Ectodermal cell (in vitro differentiated cells): ENCODE results near the gene CALM3.

Experiments used
- H3K27ac ChIP-seq: 2 replicates; pipeline ENCODE4 v1.7.0; 2013; ENCODE audit warnings: mild to moderate bottlenecking, low read depth, low read length; ENCODE audit not compliant: insufficient read depth, poor library complexity, severe bottlenecking
- H3K27me3 ChIP-seq: 2 replicates; pipeline ENCODE4 v1.7.0; 2013; ENCODE audit warnings: mild to moderate bottlenecking, low read length; ENCODE audit not compliant: insufficient read depth, control insufficient read depth, poor library complexity, severe bottlenecking
- H3K36me3 ChIP-seq: one replicate; pipeline ENCODE4 v1.7.0; 2013; ENCODE audit warnings: low read length; ENCODE audit not compliant: control insufficient read depth, insufficient read depth
- H3K4me1 ChIP-seq: one replicate; pipeline ENCODE4 v1.7.0; 2013; ENCODE audit warnings: low read length; ENCODE audit not compliant: control insufficient read depth, insufficient read depth
- H3K4me3 ChIP-seq: 2 replicates; pipeline ENCODE4 v1.7.0; 2013; ENCODE audit warnings: low read depth, low read length, control low read depth; ENCODE audit not compliant: insufficient read depth
- H3K9me3 ChIP-seq: 2 replicates; pipeline ENCODE4 v1.7.0; 2013; ENCODE audit warnings: mild to moderate bottlenecking, low read length, moderate library complexity; ENCODE audit not compliant: control insufficient read depth
- WGBS, 2 experiments: methylation state at CpG; one replicate each; pipeline ENCODE4 v1.1.7; 2013; ENCODE audit warnings: missing lambda C conversion rate in 2 of 2; 5-methylcytosine and 5-hydroxymethylcytosine counted together

Gene CALM3

DNA sequence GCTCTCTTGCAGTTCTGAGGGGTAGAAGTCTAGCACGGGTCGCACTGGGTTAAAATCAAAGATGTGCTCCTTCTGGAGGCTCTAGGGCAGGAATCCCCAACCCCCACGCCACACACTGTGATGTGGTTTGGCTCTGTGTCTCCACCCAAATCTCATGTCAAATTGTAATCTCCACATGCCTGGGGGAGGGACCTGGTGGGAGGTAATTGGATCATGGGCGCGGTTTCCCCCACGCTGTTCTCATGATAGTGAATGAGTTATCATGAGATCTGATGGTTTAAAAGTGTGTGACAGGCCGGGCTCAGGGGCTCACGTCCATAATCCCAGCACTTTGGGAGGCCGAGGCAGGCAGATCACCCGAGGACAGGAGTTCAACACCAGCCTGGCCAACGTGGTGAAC, 26.6 kb upstream of the CALM3 start:
- Histone ChIP-seq H3K9me3 (no peaks in the 10 kb centered on the region), H3K4me1 (peaks cover 10% of the 10 kb centered on the region), H3K27ac (no peak overlapping the region), H3K36me3 (no peaks in the 10 kb centered on the region), H3K27me3 (no peaks in the 10 kb centered on the region), H3K4me3 (no peak overlapping the region)
- 77 to 84% methylated on average over 11 of the region's 11 CpGs for WGBS, 2 experiments

DNA sequence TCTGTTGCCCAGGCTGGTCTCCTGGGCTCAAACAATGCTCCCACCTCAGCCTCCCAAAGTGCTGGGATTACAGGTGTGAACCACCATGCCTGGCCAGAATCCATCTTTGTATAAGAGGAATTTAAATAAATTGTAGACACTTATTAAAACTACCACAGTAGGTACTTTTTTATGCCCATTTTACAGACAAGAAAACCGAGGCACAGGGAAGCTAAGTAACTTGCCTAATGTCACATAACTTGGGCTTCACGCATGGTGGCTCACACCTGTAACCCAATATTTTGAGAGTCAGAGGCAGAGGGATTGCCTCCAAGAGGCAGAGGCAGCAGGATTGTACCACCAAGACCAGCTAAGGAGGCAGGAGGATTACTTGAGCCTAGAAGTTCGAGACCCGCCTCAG, 22.7 kb upstream of the CALM3 start:
- H3K27ac ChIP-seq: no peak overlapping the region
- H3K27me3 ChIP-seq: no peaks in the 10 kb centered on the region
- H3K36me3 ChIP-seq: no peaks in the 10 kb centered on the region
- no peak overlapping the region for H3K4me3 ChIP-seq
- 92% methylated on average over 4 of the region's 4 CpGs for WGBS, 2 experiments
- H3K9me3 ChIP-seq: no peaks in the 10 kb centered on the region
- H3K4me1 ChIP-seq: peaks cover 10% of the 10 kb centered on the region

DNA sequence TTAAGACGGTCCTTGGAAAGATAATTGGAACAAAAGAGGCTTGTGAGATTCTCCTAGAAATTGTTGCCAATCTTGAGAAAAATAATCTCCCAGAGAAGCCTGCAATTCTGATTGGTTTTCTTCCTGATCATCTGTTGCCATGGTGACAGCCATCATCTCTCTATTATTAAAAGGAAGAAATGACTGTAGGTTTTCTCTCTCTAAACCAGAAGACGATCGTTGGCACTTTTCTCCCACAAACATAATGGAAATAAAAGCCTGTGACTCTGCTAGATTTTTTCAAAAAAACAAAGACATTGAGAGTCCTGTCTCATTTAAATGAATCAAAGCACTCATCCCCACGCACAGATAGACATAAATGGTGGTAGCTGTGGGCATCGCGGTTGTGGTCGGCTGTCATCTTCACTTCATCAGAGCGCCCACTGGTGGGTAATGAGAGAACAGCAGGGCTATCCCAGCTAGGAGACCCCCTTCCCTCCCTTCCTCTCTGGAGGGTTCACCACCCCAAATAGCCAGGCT, 21.7 kb upstream of the CALM3 start:
- H3K36me3 ChIP-seq: no peaks in the 10 kb centered on the region
- no peak overlapping the region for H3K4me3 ChIP-seq
- H3K27me3 ChIP-seq: no peaks in the 10 kb centered on the region
- H3K4me1 ChIP-seq: peaks cover 4% of the 10 kb centered on the region
- H3K9me3 ChIP-seq: no peaks in the 10 kb centered on the region
- no peak overlapping the region for H3K27ac ChIP-seq
- 61 to 65% methylated on average over 8 of the region's 8 CpGs for WGBS, 2 experiments

DNA sequence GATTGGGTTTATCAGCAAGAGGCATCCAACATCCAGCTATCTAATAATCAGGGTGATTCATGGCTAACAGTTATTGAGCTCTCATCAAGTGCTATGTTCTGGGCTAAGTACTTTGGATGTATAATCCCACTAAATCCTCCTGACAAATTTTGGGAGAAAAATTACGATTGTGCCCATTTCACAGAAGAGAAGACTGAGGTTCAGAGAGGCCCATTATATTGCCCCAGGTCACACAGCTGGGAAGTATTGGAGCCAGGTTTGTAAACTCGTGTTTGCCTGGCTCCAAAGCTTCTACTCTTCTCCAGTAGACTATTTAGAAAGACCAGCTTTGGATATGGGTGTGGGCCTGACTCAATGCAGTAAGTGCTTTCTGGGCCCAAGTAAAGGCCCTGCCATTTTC, 20.9 kb upstream of the CALM3 start:
- H3K27me3 ChIP-seq: no peaks in the 10 kb centered on the region
- H3K9me3 ChIP-seq: no peaks in the 10 kb centered on the region
- no peaks in the 10 kb centered on the region for H3K4me1 ChIP-seq
- 79 to 82% methylated on average over 2 of the region's 2 CpGs for WGBS, 2 experiments
- H3K4me3 ChIP-seq: no peak overlapping the region
- H3K36me3 ChIP-seq: no peaks in the 10 kb centered on the region
- no peak overlapping the region for H3K27ac ChIP-seq

DNA sequence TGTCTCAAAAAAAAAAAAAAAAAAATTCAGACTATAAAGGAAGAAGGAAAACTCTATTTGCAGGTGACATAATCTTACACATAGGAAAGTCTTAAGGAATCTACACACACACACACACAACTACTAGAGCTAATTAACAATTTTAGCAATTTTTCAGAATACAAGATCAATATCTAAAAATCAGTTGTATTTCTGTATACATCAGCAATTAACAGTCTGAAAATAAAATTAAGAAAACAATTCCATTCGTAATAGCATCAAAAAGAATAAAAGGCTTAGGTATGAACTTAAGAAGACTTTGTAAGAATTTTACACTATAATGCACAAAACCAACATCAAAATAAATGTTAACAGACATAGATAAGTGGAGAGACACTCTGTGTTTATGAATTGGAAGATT, 15.6 kb upstream of the CALM3 start:
- no CpG with 5 or more reads among the region's 1 CpG for WGBS, 2 experiments
- Histone ChIP-seq H3K27me3 (no peaks in the 10 kb centered on the region), H3K9me3 (no peaks in the 10 kb centered on the region), H3K36me3 (no peaks in the 10 kb centered on the region), H3K4me3 (no peak overlapping the region), H3K27ac (no peak overlapping the region), H3K4me1 (no peaks in the 10 kb centered on the region)

DNA sequence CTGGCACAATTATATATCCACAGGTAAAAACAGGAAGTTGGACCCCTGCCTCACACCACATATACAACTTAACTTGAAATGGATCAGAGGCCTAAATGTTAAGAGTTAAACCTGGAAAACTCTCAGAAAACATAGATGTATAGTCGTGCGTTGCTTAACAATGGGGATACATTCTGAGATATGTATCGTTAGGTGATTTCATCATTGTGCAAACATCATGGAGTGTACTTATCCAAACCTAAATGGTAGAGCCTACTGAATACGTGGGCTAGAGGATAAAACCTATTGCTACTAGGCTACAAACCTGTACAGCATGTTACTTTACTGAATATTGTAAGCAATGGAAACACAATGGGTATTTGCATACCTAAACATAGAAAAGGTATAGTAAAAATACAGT, 14.8 kb upstream of the CALM3 start:
- Histone ChIP-seq H3K27ac (no peak overlapping the region), H3K9me3 (no peaks in the 10 kb centered on the region), H3K36me3 (no peaks in the 10 kb centered on the region), H3K4me1 (no peaks in the 10 kb centered on the region), H3K4me3 (no peak overlapping the region), H3K27me3 (no peaks in the 10 kb centered on the region)
- 92 to 94% methylated on average over 4 of the region's 4 CpGs for WGBS, 2 experiments

DNA sequence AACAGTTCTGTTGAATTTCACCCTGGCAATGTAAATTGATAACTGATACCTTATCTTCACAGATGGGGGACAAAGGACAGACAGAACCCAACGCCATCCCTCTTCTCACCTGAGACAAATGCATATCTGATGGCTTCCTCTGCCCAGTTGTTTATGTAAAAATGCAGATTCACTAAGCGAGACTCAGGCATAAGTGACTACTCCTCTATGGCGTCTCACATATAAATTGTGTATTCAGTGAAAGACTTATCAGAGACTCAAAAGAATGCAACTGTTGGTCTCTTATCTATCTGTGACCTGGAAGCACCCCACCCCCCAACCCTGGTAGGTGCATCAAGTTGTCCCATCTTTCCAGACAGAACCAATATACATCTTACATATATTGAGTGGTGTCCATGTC, 13.3 kb upstream of the CALM3 start:
- Histone ChIP-seq H3K4me3 (no peak overlapping the region), H3K9me3 (no peaks in the 10 kb centered on the region), H3K36me3 (no peaks in the 10 kb centered on the region), H3K27me3 (no peaks in the 10 kb centered on the region), H3K27ac (no peak overlapping the region), H3K4me1 (no peaks in the 10 kb centered on the region)
- 83 to 89% methylated on average over 3 of the region's 3 CpGs for WGBS, 2 experiments

DNA sequence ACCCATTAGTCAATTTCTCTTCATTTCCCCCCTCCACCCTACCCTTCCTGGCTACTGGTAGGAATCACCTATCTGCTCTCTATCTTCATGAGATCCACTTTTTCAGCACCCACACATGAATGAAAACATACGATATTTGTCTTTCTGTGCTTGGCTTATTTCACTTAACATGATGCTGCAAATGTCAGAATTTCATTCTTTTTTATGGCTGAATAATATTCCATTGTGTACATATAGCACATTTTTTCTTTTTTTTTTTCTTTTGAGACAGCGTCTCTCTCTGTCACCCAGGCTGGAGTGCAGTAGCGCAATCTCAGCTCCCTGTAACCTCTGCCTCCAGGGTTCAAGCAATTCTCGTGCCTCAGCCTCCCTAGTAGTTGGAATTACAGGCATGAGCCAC, 9.9 kb upstream of the CALM3 start:
- 90 to 95% methylated on average over 4 of the region's 4 CpGs for WGBS, 2 experiments
- H3K4me1 ChIP-seq: no peaks in the 10 kb centered on the region

DNA sequence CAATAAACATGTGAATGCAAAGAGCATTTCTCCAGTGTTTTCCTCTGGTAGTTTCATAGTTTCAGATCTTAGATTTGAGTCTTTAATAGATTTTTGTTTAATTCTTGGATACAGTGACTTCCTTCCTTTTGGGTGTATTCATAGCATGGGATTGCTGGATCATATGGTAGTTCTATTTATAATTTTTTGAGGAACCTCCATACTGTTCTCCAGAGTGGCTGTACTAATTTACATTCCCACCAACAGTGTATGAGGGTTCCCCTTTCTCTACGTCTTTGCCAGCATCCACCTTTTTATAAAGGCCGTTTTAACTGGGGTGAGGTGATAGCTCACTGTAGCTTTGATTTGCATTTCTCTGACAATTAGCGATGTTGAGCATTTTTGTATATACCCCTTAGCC, 9.3 kb upstream of the CALM3 start:
- no peaks in the 10 kb centered on the region for H3K4me1 ChIP-seq
- H3K36me3 ChIP-seq: no peaks in the 10 kb centered on the region
- 83 to 87% methylated on average over 3 of the region's 3 CpGs for WGBS, 2 experiments
- no peak overlapping the region for H3K4me3 ChIP-seq
- H3K27me3 ChIP-seq: no peaks in the 10 kb centered on the region
- H3K9me3 ChIP-seq: no peaks in the 10 kb centered on the region
- H3K27ac ChIP-seq: no peak overlapping the region

More for the DNA sequence above, 9.9 kb upstream of the CALM3 start:
- H3K4me3 ChIP-seq: no peak overlapping the region
- H3K27ac ChIP-seq: no peak overlapping the region
- H3K36me3 ChIP-seq: no peaks in the 10 kb centered on the region
- H3K9me3 ChIP-seq: no peaks in the 10 kb centered on the region
- H3K27me3 ChIP-seq: no peaks in the 10 kb centered on the region

DNA sequence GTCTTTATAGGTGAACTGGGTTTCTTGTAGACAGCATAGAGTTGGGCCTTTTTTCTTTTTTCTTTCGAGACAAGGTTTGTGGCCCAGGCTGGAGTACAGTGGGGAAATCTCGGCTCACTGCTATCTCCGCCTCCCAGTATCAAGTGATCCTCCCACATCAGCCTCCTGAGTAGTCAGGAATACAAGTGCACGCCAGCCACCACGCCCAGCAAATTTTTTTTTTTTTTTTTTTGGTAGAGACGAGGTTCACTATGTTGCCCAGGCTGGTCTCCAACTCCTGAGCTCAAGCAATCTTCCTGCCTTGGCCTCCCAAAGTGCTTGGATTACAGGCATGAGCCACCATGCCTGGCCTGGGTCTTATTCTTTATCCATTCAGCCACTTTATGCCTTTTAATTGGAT, 5.1 kb upstream of the CALM3 start:
- 83 to 89% methylated on average over 6 of the region's 6 CpGs for WGBS, 2 experiments
- no peak overlapping the region for H3K27ac ChIP-seq
- H3K4me1 ChIP-seq: no peaks in the 10 kb centered on the region
- no peaks in the 10 kb centered on the region for H3K9me3 ChIP-seq
- H3K36me3 ChIP-seq: no peaks in the 10 kb centered on the region
- no peaks in the 10 kb centered on the region for H3K27me3 ChIP-seq
- no peak overlapping the region for H3K4me3 ChIP-seq

DNA sequence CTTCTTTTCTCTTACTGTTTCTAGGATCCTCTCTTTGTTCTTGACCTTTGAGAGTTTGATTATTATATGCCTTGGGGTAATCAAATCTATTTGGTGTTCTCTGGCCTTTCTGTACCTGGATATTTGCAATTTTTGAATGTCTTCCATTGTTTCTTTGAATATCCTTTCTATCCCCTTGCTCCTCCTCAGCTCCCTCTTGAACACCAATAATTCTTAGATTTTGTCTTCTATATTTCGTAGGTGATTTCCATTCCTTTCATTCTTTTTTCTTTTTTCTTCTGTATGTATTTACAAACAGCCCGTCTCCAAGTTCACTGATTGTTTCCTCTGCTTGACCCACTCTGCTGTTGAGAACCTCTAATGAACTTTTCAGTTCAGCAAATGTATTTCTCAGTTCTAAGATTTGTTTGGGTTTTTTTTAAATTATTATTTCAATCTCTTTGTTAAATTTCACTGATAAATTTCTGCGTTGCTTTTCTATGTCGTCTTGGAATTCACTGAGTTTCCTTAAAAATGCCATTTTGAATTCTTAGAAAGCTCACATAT, 2.7 kb upstream of the CALM3 start:
- peaks cover 12% of the 10 kb centered on the region for H3K4me1 ChIP-seq
- no peaks in the 10 kb centered on the region for H3K27me3 ChIP-seq
- WGBS, 2 experiments: 92 to 96% methylated on average over 4 of the region's 4 CpGs
- H3K4me3 ChIP-seq: no peak overlapping the region
- no peak overlapping the region for H3K27ac ChIP-seq
- no peaks in the 10 kb centered on the region for H3K36me3 ChIP-seq
- H3K9me3 ChIP-seq: no peaks in the 10 kb centered on the region
